HS-27A (cell line): ENCODE data around the gene ANO1.

Source experiments
- DNase-seq: peaks from one replicate; pipeline ENCODE4 v3.0.0-alpha.2; 2012; ENCODE audit warnings: low read depth, missing footprints

Gene ANO1

GRCh38 chr11:70050243-70050642 lies 27.9 kb upstream of the ANO1 start:
- DNase-seq = no peak

- DNase-seq = no peak
Observed at GRCh38 chr11:70054004-70054403, 24.1 kb upstream of the ANO1 start.

- DNase-seq = no peak
Observed at GRCh38 chr11:70055444-70055843, 22.7 kb upstream of the ANO1 start.

- DNase-seq = no peak
Observed at GRCh38 chr11:70057080-70057479, 21.0 kb upstream of the ANO1 start.

- DNase-seq = no peak
Observed at GRCh38 chr11:70059971-70060370, 18.1 kb upstream of the ANO1 start.

- no peak for DNase-seq
Observed at GRCh38 chr11:70060611-70061293, 17.4 kb upstream of the ANO1 start.

GRCh38 chr11:70061734-70062133 lies 16.4 kb upstream of the ANO1 start:
- no peak for DNase-seq

- DNase-seq = no peak
Observed at GRCh38 chr11:70063121-70063520, 15.0 kb upstream of the ANO1 start.

- DNase-seq = no peak
Observed at GRCh38 chr11:70063555-70063954, 14.6 kb upstream of the ANO1 start.

GRCh38 chr11:70064008-70064725 lies 13.9 kb upstream of the ANO1 start:
- no peak for DNase-seq

GRCh38 chr11:70064726-70065317 lies 13.3 kb upstream of the ANO1 start:
- DNase-seq = no peak

- no peak for DNase-seq
Observed at GRCh38 chr11:70065318-70066135, 12.6 kb upstream of the ANO1 start.

GRCh38 chr11:70066136-70066520 lies 12.0 kb upstream of the ANO1 start:
- DNase-seq = no peak

- DNase-seq = no peak
Observed at GRCh38 chr11:70066628-70067027, 11.5 kb upstream of the ANO1 start.

- DNase-seq = no peak
Observed at GRCh38 chr11:70067036-70067435, 11.1 kb upstream of the ANO1 start.

GRCh38 chr11:70067591-70068341 lies 10.4 kb upstream of the ANO1 start:
- DNase-seq = no peak

GRCh38 chr11:70068345-70068744 lies 9.8 kb upstream of the ANO1 start:
- no peak for DNase-seq

GRCh38 chr11:70068950-70069349 lies 9.2 kb upstream of the ANO1 start:
- DNase-seq = no peak

- DNase-seq = no peak
Observed at GRCh38 chr11:70070706-70071105, 7.4 kb upstream of the ANO1 start.

GRCh38 chr11:70071996-70072395 lies 6.1 kb upstream of the ANO1 start:
- no peak for DNase-seq

- DNase-seq = no peak
Observed at GRCh38 chr11:70072461-70072860, 5.7 kb upstream of the ANO1 start.
